ENCODE results near the gene GNPDA1. TPM values are rescaled to one million over a fixed set of nuclear protein-coding genes. Genes with fewer than 3 reads are reported as not detected.

The GNPDA1 gene
- total RNA-seq, 1 donor from 2014 or later = 60.0 TPM

DNA sequence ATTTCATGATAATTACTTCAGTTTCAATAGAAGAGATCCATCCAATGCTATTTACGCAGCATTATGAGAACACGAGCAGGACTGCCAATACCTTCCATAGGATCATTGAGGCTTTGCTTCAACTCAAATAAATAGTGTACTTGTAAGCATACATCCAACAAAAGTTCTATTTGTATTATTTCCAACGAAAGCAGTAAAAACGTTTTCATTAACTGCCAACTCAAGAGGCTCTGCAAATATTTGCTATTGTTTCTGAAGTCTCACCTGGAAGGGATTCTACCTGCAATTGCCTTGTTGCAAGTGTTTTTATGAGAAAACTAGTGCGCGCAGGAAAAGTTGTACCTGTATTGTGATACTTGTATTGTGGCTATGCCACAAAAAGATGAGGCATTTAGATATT, 11.0 kb upstream of the GNPDA1 start:
- no peak for DNase-seq (ENCODE audit: low spot score)

DNA sequence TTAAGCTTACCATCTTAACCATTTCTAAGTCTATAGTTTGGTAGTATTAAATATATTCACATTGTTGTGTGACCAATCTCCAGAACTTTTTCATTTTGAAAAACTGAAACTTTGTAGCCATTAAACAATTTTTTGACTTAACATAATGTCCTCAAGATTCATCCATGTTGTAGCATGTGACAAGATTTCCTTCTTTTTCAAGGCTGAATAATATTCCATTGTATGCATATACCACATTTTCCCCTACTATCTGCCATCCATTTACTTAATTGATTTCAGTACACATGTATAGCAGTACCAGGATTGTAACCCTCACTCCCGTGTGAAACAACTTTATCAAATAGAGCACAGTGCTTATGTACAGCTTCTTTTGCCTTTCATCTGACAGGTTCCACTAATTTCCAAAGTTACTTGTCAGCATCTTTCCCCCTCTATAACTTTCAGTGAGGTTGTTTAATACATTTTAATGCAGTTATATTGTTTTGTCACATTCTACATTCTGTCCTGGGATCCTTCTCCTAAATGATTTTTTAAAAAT, 7.4 kb upstream of the GNPDA1 start:
- no peak for DNase-seq (ENCODE audit: low spot score)

DNA sequence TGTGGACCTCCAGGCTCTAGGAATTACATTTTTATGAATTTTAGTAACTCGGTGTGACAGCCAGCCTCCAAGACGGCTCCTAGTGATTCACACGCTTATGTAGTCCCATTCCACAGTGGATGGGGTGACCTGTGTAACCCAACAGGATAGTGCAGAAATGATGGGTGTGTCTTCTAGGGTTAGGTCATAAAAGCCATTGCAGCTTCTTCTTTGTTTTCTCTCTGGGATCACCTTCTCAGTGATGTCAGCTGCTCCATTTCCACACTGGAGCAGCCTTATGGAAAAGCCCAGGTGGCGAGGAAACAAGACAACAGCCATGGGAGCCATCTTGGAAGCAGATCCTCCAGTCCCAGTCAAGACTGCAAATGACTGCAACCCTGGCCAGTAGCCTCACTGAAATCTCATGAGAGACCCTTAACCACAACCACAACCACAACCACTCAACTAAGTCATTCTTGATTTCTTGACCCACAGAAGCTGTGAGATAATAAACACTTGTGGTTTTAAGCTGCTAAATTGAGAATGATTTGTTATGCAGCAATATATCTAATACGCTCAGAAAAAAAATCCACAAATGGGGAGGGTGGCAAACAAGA, 5.1 kb upstream of the GNPDA1 start:
- DNase-seq (ENCODE audit: low spot score) = no peak

DNA sequence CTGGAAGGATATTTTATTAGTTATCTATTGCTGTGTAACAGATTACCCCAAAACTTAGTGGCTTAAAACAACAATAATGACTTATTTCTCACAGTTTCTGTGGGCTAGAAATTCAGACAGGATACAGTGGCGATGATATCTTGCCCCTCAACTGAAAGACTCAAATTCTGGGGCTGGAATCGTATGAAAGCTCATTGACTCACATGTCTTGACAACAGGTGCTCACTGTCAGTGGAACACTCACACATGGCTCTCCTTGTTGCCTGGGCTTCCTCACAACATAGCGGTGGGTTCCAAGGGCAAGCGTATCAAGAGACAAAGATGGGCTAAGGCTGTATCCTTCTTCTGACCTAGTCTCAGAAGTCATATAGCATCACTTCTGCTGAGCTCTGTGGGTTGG, 3.7 kb upstream of the GNPDA1 start:
- no peak for DNase-seq (ENCODE audit: low spot score)

DNA sequence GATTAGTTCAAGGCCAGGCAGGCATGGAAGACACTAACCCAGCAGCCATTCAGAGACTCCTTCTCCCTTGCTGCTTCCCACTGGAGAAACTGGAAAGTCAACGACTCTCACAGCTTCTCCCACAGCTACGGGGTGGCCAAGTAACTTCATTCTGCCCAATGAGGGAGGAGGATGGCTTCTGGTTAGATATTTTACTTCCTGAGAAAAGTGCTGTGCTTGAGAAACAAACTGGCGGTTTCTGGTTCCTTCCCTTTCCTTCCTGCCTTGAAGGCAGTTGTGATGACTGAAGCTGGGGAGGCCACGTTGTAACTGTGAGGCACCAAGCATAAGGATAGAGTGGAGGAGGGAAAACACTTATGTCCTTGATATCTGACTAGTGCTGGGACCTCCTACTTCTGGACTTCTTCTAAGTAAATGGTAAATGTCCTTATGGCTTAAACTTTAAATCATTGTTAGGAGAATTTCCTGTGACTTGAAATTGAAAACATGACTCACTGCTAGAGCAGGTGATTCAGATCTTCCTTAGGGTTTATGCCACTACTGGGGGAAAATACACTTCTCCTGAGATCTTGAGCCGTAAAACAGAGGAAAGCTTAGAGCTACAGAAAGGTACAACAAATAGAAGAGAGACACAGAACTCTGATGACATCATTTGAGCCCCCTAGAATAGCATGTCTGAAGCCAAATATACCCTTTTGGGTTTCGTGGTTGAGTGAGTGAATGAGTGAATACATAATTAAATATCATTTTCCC, 3.1 kb upstream of the GNPDA1 start:
- DNase-seq (ENCODE audit: low spot score) = no peak

DNA sequence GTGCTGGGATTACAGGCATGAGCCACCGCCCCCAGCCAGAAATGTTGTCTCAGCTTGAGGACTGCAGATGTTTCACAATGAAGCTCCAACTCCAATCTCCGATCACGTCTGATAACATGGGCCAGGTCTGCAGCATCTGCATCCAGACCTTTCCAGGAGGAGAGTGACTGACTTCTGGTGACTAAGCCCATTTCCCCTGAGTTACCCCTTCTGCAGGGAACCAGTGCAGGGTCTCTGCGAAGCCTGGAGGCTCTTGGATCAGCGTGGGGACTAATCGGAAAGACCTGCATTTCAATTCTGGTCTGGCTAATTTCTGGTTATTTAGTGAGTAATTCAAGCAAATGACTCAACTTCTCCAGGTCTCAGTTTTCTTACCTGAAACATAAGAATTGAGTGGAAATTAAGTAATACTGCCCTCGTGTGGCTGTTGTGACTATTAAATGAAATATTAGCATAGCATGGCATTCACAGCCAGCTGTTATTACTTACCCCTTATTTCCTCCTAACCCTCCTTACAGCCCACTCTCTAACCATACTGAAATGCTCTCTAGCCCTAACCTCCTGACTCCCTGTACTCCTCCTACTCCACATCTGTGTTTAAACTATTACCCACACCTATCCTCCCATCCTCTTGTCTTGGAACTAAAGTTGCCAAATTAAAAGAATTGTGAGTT, 2.2 kb upstream of the GNPDA1 start:
- DNase-seq (ENCODE audit: low spot score) = no peak

DNA sequence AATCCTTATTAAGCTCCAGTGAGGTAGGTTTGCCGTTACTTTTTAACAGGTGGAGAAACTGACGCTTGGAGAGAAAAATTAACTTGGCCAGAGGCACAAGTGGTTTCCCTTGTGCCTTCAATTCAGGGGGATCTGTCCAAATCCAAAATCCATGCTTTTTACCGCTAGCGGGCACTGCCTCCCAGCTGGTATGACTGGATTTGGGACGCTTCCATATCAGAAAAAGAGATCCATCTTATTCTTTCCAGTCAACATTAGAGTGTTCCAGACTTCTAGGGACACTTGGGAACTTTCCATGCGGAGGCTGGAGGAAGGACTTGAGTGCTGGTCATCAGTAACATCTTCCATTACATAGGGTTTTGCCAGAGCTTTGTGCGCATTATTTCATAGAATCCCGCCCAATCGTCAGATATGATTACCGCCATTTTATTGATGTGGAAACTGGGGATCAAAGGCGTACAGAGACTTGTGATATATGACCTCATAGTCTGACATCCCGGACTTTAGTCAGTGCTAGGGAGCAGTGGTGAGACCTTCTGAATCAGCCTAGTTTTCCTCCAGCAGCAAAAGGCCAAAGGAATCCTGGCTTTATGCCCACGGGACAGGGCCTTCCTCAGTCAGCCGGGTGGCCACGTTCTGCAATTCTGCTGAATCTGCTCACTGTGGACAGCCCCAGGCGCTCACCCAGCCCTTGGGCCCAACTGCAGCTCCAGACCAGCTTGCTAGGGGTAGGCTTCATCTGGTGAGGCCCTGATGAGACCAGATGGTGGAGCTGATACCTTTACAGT, 1.1 kb upstream of the GNPDA1 start:
- DNase-seq (ENCODE audit: low spot score) = no peak

DNA sequence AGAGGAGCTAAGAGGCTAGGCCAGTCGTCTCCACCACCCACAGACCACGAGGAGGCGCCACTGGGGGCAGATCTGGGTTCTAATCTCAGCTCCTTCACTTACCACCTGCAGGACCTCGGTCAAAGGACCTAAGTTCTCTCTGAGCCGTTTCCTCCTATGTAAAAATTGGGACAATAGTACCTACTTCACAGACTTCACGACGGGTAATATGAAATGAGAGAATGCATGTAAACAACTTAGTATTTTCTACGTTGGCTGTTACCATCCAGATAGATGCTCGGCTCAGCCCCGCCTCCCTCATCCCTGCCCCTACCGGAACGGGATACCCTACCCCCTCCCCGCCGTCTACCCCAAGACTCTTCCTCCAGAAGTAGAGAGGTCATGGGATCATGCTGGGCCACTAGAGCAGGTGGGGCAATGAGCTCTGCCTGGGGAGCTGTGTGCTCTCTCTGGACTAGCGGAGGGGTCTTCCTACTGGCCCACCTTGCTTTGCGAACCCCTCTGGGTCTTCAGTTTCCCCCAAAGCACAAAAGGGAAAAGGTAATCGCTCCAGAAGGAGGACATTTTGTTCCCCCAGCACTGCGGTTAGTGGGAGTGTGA, 541 bp downstream of the GNPDA1 start:
- peak; percentile 61 for DNase-seq (ENCODE audit: low spot score)

DNA sequence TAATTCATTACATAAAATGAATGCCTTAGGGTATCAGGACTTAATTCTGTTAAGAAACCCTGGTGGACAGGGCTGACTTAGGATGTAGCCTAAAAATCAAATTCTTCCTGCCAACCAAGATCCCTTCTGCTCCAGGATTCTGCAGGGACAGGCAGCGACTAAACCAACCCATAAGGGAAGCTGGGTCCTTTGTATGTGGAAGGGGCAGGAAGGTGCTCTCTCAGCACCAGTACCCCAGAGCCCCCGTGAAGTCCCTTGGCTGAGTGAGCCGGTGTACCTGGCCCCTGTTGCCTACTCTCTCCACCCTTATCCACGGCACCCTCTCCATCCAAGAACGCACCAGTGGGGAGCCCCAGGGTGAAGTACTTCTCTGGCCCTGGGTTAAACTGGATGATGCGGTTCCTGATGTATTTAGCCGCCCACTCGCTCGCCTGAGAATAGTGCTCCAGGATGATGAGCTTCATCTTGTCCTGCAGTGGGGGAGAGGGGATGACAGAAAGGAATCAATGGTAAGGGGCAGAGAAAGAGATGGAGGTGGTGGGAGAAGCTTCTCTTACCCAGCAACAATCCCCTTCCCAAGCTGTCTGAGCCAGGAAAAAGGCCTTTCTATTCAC, 1.1 kb downstream of the GNPDA1 start:
- DNase-seq (ENCODE audit: low spot score) = no peak

DNA sequence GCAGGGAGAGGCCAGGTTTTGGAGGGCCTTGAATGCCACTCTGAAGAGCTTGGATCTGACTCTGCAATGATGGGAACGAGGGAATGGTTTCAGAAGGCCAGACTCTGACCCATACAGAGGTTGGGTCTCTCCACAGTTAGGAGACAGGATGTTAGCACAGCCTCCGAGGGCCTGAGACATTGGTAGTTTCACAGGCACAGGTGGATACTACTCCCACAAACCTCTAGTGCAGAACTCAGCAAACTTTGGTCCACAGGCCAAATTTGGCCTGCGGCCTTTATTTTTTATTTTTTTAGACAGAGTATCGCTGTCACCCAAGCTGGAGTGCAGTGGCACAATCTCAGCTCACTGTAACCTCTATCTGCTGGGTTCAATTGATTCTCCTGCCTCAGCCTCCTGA, 2.9 kb downstream of the GNPDA1 start:
- DNase-seq (ENCODE audit: low spot score) = no peak

DNA sequence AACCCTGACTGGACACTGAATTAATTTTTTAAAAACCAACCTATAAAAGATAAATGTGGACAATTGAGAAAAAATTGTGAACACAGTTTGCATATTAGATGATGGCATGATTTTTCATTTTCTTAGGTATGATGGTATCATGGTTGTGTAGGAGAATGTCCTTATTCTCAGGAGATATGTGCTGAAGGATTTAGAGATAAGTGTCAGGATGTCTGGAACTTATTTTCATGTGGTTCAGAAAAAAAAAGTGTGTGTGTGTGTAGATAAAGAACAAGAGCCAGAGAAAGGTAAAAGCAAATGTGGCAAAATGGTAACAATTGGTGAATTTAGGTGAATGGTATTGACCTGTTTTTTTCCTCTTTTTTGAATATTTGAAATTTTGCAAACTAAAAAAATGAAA, 4.0 kb downstream of the GNPDA1 start:
- DNase-seq (ENCODE audit: low spot score) = no peak

DNA sequence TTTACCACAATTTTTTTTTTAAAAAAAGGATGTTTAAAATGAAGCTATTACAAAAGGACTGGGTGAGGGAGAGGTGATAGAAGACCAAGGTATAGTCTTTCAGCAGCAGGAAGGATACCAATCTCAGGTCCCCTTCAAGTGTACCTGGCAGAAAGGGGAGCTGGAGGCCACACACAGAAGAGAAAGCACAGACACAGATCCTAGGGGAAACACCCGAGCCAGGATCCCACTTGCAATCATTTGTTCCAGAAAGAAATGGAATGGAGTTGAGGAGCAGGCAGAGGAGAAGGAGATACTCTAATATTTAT, 5.6 kb downstream of the GNPDA1 start:
- DNase-seq (ENCODE audit: low spot score) = no peak

DNA sequence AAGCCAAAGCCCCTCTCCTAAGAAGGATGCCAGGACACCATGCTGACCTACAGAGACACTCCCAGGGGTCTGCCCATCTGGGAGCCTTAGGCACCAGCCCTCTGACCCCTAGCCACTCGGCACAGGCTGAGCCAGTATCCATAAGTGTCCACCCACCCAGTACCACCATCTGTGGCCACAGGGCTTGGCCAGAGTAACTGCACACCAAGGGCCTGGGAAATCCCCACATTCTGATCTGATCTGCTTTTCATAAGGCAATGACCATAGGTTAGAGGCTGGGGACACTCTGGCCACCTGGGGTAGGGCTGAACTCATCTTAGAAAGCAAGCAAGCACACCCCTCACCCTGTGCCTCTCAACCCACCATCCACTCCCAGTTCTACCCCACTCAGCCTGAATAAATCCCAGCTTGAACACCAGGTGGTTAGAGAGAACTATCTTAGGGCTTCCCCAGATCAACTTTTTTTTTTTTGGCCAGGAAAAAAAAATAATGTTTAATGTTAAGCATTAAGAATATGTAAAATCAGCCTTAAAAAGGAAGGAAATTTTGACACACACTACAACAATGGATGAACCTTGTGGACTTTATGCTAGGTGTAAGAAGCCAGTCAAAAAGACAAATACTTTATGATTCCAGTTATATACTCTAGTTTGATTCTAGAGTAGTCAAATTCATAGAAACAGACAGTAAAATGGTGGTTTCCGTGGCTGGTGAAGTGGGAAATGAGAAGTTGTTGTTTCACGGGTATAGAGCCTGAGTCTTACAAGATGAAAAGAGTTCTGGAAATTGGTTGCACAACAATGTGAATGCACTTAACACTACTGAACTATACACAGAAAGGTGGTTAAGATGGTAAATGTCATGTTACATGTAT, 6.2 kb downstream of the GNPDA1 start:
- DNase-seq (ENCODE audit: low spot score) = no peak

DNA sequence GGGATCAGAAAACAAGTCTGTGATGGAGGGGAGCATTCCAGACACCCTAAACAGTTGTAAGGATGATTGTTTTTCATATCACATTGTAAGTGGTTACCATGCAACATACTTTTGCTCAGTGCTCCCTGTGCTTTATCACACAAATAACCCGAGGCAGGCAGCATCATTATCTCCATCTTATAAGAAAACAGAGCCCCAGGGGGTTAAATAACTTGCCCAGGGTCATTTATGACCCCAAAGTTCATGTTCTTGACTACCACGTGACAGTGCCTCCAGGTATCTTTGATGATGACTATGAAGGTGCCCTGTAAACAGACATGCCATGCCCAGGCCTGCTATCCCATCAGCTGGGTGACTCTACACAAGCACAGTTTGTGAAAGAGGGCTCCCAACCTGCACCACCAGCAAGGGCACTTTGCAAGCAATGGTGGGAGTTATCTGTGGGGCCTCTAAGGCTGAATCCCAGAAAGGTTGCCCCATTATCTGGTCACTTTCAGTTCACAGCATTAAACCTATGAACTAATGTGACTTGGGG, 9.5 kb downstream of the GNPDA1 start:
- no peak for DNase-seq (ENCODE audit: low spot score)

DNA sequence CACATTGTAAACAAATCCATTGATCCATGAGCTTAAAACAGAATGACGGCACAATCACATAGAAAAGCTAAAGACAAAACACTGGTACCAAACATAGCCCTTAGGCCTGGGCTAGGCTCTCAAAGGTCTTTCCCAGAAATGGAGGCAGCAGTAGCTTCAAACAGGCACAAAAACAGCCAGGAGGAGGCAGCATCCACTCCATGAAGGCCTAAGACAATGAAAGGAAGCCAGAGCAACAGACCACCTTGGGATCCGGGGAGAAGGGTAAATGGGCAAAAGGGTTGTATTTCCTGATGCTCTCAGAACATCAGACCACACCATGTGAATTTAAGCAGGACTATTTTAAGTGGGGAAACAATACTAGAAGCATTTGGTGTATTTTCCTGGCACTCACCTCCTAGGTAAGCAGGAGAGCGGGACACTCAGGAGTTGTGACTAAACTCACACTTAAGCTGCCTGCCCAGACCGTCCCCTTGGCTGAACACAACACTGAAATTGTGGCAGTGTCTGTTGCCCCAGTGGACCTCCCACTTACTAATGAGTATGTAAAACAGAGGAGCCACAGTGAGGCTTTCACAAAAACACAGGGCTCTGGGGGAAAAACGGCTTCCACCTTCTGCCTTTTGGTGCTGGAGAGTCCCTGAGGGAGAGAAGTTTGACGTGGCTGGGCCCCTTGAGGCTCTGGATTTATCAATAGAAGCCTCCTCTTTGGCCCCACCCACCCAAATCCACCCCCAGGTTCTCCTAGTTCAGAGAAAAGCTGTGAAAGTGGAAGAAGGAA, 11.9 kb downstream of the GNPDA1 start:
- no peak for DNase-seq (ENCODE audit: low spot score)

DNA sequence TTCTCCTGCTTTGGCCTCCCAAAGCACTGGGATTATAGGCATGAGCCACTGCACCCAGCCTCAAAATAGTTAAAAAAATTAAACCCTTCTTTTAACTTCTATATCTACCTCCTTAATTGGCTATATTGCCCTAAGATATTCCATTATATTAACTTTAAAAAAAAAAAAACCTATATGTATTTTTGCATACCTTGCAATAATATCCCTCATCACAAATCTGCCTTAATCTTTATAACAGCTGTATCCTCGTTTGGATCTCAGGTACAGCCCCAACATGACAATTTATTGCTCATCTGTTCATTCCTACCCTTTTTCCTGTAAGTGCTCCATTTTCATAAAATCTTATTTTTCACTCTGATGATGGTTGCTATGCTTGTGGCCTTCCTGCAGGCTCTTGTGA, 12.7 kb downstream of the GNPDA1 start:
- DNase-seq (ENCODE audit: low spot score) = no peak

DNA sequence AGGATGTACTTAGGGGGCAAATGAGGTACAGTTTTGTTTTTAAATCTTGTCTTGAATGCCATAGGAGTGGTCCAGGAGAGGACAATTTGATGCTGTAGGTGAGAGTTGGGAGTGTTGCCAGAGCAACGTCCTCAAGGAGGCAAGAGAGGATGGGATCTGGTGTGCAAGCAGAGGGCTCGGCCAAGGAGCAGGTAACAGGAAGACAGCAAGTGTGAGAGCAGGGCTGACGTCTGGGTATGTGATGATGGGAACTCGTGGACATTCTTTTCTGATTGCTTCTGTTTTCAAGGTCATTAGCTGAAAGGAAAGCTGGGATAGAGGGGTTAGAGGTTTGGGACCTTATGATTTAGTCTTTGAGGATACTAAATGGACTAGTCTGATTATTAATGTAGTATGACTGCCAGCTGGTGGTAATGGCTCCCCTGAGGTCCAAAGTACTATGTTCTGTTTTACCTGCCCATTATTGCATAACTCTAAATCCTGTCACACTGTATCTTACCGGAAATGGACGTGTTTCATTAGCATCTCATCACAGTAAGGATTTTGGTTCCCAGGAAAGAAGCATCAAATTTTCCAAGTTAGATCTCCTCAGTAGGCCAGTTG, 15.4 kb downstream of the GNPDA1 start:
- no peak for DNase-seq (ENCODE audit: low spot score)

DNA sequence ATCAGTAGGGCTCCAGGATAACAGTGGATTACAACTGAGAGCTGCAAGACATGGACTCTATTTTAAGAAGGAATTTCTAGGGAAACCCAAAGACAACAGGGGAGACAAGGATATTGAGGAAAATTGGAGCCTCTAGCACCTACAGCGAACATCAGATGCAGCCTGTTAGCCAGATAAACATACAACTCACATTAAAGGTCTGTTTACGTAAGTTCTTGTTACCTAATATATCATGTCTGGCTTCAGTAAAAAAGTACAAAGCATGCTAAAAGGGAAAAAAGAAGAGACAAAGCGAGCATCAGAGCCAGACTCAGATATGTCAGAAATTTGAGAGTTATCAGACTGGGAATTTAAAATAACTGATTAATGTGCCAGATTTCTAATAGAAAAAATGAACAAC, 17.2 kb downstream of the GNPDA1 start:
- no peak for DNase-seq (ENCODE audit: low spot score)

Measured in ureter (tissue), 1 donor.